Measurements from ENCODE around the gene CALM3. TPM values are rescaled to one million over a fixed set of nuclear protein-coding genes. Genes with fewer than 3 reads are reported as not detected.
A peak's percentile ranks its signal among the peaks of the same experiment; 100 is the strongest.

CALM3 gene
- total and polyA plus RNA-seq, 4 experiments from 2014 or later: 169 to 212 (median 191) TPM

- intact Hi-C loops (cut with micrococcal nuclease): no loop called here
- H3K27me3 ChIP-seq (ENCODE audit: insufficient read depth, low read length): no peaks in the 10 kb centered on the region
- H3K36me3 ChIP-seq (ENCODE audit: insufficient read depth, low read length): peaks cover 49% of the 10 kb centered on the region
- ChIA-PET CTCF (ENCODE audit: partially characterized antibody) (interaction anchor here (4.2 kb wide), 1 partner anchor 53 kb away, joined by 16 read pairs; the partner anchor contains the start of gene DACT3), POLR2A (ENCODE audit: partially characterized antibody) (interaction anchor here (0.9 to 12.4 kb wide), 2 partner anchors 8 to 9 kb away, joined by 3 to 301 read pairs; partner anchors contain the start of gene CALM3)
- H3K9me3 ChIP-seq (ENCODE audit: control insufficient read depth in 1 of 2, low read length in 2 of 2): no peaks in the 10 kb centered on the region
- Mint-ChIP-seq H3K4me1 (peaks cover 35 to 81% (median 54%) of the 10 kb centered on the region in 4 donors), H3K27me3 (no peaks in the 10 kb centered on the region), H3K27ac (peak overlapping the region in 4 of 7 donors; percentile 35 to 90 (median 83)), H3K36me3 (peaks cover 35 to 52% of the 10 kb centered on the region in 2 donors), H3K4me3 (peak overlapping the region in 2 of 8 donors; percentile 35 to 52), H3K9me3 (peaks cover 0 to 2% (median 0%) of the 10 kb centered on the region in 8 donors)
- peaks cover 54% of the 10 kb centered on the region for H3K4me1 ChIP-seq (ENCODE audit: insufficient read depth, low read length)
- H3K4me3 ChIP-seq (ENCODE audit: low read length in 2 of 2): no peak overlapping the region
- peak in 1 of 5 donors; percentile 16 for DNase-seq
- H3K27ac ChIP-seq (ENCODE audit: low read depth, low read length): no peak overlapping the region
Observed at GRCh38 chr19:46608581-46609345, 7.6 kb downstream of the CALM3 start.

DNA sequence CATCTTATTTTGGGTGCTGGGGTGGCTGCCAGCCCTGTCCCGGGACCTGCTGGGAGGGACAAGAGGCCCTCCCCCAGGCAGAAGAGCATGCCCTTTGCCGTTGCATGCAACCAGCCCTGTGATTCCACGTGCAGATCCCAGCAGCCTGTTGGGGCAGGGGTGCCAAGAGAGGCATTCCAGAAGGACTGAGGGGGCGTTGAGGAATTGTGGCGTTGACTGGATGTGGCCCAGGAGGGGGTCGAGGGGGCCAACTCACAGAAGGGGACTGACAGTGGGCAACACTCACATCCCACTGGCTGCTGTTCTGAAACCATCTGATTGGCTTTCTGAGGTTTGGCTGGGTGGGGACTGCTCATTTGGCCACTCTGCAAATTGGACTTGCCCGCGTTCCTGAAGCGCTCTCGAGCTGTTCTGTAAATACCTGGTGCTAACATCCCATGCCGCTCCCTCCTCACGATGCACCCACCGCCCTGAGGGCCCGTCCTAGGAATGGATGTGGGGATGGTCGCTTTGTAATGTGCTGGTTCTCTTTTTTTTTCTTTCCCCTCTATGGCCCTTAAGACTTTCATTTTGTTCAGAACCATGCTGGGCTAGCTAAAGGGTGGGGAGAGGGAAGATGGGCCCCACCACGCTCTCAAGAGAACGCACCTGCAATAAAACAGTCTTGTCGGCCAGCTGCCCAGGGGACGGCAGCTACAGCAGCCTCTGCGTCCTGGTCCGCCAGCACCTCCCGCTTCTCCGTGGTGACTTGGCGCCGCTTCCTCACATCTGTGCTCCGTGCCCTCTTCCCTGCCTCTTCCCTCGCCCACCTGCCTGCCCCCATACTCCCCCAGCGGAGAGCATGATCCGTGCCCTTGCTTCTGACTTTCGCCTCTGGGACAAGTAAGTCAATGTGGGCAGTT lies 8.6 kb downstream of the CALM3 start:
- Mint-ChIP-seq H3K9me3 (peaks cover 0 to 2% (median 0%) of the 10 kb centered on the region in 8 donors), H3K36me3 (peaks cover 35 to 52% of the 10 kb centered on the region in 2 donors), H3K4me1 (peaks cover 40 to 81% (median 60%) of the 10 kb centered on the region in 4 donors), H3K27me3 (no peaks in the 10 kb centered on the region), H3K27ac (peak overlapping the region in 4 of 7 donors; percentile 30 to 83 (median 46)), H3K4me3 (peak overlapping the region in 1 of 8 donors; percentile 51)
- DNase-seq: peak in 1 of 5 donors; percentile 25
- ChIA-PET CTCF (ENCODE audit: partially characterized antibody) (interaction anchor here (5.5 to 11.6 kb wide), 2 partner anchors 9 to 55 kb away, joined by 77 to 188 read pairs; partner anchors contain the start of genes CALM3 and DACT3), POLR2A (ENCODE audit: partially characterized antibody) (interaction anchor here (4.7 to 12.4 kb wide), 2 partner anchors 9 to 52 kb away, joined by 43 to 301 read pairs; partner anchors contain the start of genes CALM3 and DACT3)
- Histone ChIP-seq H3K4me1 (ENCODE audit: insufficient read depth, low read length) (peaks cover 54% of the 10 kb centered on the region), H3K4me3 (ENCODE audit: low read length in 2 of 2) (no peak overlapping the region), H3K27me3 (ENCODE audit: insufficient read depth, low read length) (no peaks in the 10 kb centered on the region), H3K27ac (ENCODE audit: low read depth, low read length) (no peak overlapping the region), H3K9me3 (ENCODE audit: control insufficient read depth in 1 of 2, low read length in 2 of 2) (no peaks in the 10 kb centered on the region), H3K36me3 (ENCODE audit: insufficient read depth, low read length) (peaks cover 49% of the 10 kb centered on the region)
- intact Hi-C loops (cut with micrococcal nuclease): loop anchor here (5.0 kb wide), 2 partner anchors 108 to 138 kb away; partner anchors contain the start of genes FKRP, PRKD2 and STRN4

DNA sequence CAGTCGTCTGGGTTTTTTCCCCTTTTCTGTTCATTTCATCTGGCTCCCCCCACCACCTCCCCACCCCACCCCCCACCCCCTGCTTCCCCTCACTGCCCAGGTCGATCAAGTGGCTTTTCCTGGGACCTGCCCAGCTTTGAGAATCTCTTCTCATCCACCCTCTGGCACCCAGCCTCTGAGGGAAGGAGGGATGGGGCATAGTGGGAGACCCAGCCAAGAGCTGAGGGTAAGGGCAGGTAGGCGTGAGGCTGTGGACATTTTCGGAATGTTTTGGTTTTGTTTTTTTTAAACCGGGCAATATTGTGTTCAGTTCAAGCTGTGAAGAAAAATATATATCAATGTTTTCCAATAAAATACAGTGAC lies 9.3 kb downstream of the CALM3 start:
- peak overlapping the region; percentile 55 for H3K27ac ChIP-seq (ENCODE audit: low read depth, low read length)
- intact Hi-C loops (cut with micrococcal nuclease): loop anchor here (5.0 kb wide), 2 partner anchors 107 to 137 kb away; partner anchors contain the start of genes FKRP, PRKD2 and STRN4
- H3K9me3 Mint-ChIP-seq: peaks cover 0 to 2% (median 0%) of the 10 kb centered on the region in 8 donors
- H3K27me3 ChIP-seq (ENCODE audit: insufficient read depth, low read length): no peaks in the 10 kb centered on the region
- CTCF ChIA-PET (ENCODE audit: partially characterized antibody): interaction anchor here (2.0 to 11.6 kb wide), 4 partner anchors 10 to 103 kb away, joined by 6 to 188 read pairs (median 44); partner anchors contain the start of genes CALM3 and DACT3
- H3K36me3 ChIP-seq (ENCODE audit: insufficient read depth, low read length): peaks cover 47% of the 10 kb centered on the region
- no peak overlapping the region for H3K4me3 ChIP-seq (ENCODE audit: low read length in 2 of 2)
- peak overlapping the region in 6 of 8 donors; percentile 35 to 85 (median 73) for H3K4me3 Mint-ChIP-seq
- peaks cover 39 to 78% (median 58%) of the 10 kb centered on the region in 4 donors for H3K4me1 Mint-ChIP-seq
- peaks cover 35 to 52% of the 10 kb centered on the region in 2 donors for H3K36me3 Mint-ChIP-seq
- H3K27me3 Mint-ChIP-seq: no peaks in the 10 kb centered on the region
- POLR2A ChIA-PET (ENCODE audit: partially characterized antibody): interaction anchor here (1.1 to 12.4 kb wide), 5 partner anchors 9 to 104 kb away, joined by 4 to 301 read pairs (median 19); partner anchors contain the start of genes CALM3 and DACT3
- no peak for DNase-seq
- peaks cover 54% of the 10 kb centered on the region for H3K4me1 ChIP-seq (ENCODE audit: insufficient read depth, low read length)
- no peaks in the 10 kb centered on the region for H3K9me3 ChIP-seq (ENCODE audit: control insufficient read depth in 1 of 2, low read length in 2 of 2)
- H3K27ac Mint-ChIP-seq: peak overlapping the region; percentile 83 to 96 (median 96)

- peak overlapping the region; percentile 0 to 34 for H3K4me3 ChIP-seq (ENCODE audit: low read length in 2 of 2)
- peaks cover 39 to 76% (median 58%) of the 10 kb centered on the region in 4 donors for H3K4me1 Mint-ChIP-seq
- peak overlapping the region; percentile 55 for H3K27ac ChIP-seq (ENCODE audit: low read depth, low read length)
Observed at GRCh38 chr19:46610851-46611770, 10.0 kb downstream of the CALM3 start.

DNA sequence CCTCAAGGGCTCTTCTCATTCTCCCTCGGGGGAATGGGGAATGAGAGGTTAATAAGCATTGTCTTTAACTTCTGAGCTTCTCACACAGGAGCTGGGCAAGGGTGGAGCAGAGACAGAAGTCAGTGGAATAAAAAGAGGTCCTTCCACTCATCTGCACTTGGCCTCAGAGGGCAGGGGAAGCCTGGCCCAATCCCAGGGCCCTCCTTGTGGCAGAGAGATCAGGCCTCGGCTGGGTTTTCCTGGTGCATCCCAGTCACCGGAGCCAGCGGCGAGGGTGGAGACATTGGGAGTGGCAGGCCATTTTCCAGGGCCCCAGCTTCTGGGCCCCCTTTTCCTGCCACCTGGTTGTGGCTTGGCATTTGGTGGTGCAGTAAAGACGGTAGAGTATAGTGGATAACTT lies 10.6 kb downstream of the CALM3 start:
- peaks cover 29 to 41% of the 10 kb centered on the region in 2 donors for H3K36me3 Mint-ChIP-seq
- no peaks in the 10 kb centered on the region for H3K27me3 Mint-ChIP-seq

More at GRCh38 chr19:46610851-46611770, 10.0 kb downstream of the CALM3 start:
- Histone ChIP-seq H3K36me3 (ENCODE audit: insufficient read depth, low read length) (peaks cover 41% of the 10 kb centered on the region), H3K27me3 (ENCODE audit: insufficient read depth, low read length) (no peaks in the 10 kb centered on the region), H3K9me3 (ENCODE audit: control insufficient read depth in 1 of 2, low read length in 2 of 2) (no peaks in the 10 kb centered on the region), H3K4me1 (ENCODE audit: insufficient read depth, low read length) (peaks cover 59% of the 10 kb centered on the region)
- Mint-ChIP-seq H3K27ac (peak overlapping the region; percentile 83 to 96 (median 96)), H3K4me3 (peak overlapping the region; percentile 68 to 85 (median 73)), H3K36me3 (peaks cover 35 to 48% of the 10 kb centered on the region in 2 donors), H3K27me3 (no peaks in the 10 kb centered on the region), H3K9me3 (peaks cover 0 to 2% (median 0%) of the 10 kb centered on the region in 8 donors)
- peak; percentile 36 to 52 (median 41) for DNase-seq
- intact Hi-C loops (cut with micrococcal nuclease): loop anchor here (1.0 to 5.0 kb wide), 3 partner anchors 10 to 136 kb away; partner anchors contain the start of genes CALM3, FKRP, PRKD2 and STRN4
- POLR2A ChIA-PET (ENCODE audit: partially characterized antibody): interaction anchor here (0.7 to 12.4 kb wide), 15 partner anchors 10 to 502 kb away, joined by 3 to 301 read pairs (median 5); partner anchors contain the start of genes CALM3, DACT3 and ZC3H4
- CTCF ChIA-PET (ENCODE audit: partially characterized antibody): interaction anchor here (0.5 to 11.6 kb wide), 10 partner anchors 11 to 351 kb away, joined by 3 to 188 read pairs (median 7); partner anchors contain the start of genes CALM3 and DACT3

More for the DNA sequence above, 10.6 kb downstream of the CALM3 start:
- peak overlapping the region; percentile 54 to 85 (median 76) for H3K4me3 Mint-ChIP-seq
- Histone ChIP-seq H3K4me1 (ENCODE audit: insufficient read depth, low read length) (peaks cover 65% of the 10 kb centered on the region), H3K27ac (ENCODE audit: low read depth, low read length) (peak overlapping the region; percentile 55), H3K27me3 (ENCODE audit: insufficient read depth, low read length) (no peaks in the 10 kb centered on the region), H3K9me3 (ENCODE audit: control insufficient read depth in 1 of 2, low read length in 2 of 2) (no peaks in the 10 kb centered on the region), H3K36me3 (ENCODE audit: insufficient read depth, low read length) (peaks cover 34% of the 10 kb centered on the region), H3K4me3 (ENCODE audit: low read length in 2 of 2) (peak overlapping the region; percentile 0 to 34)
- DNase-seq: peak in 1 of 5 donors; percentile 23
- POLR2A ChIA-PET (ENCODE audit: partially characterized antibody): interaction anchor here (0.7 to 12.4 kb wide), 16 partner anchors 11 to 502 kb away, joined by 3 to 301 read pairs (median 5); partner anchors contain the start of genes CALM3, DACT3 and ZC3H4
- peaks cover 39 to 77% (median 58%) of the 10 kb centered on the region in 4 donors for H3K4me1 Mint-ChIP-seq
- intact Hi-C loops (cut with micrococcal nuclease): loop anchor here (1.0 to 5.0 kb wide), 4 partner anchors 10 to 136 kb away; partner anchors contain the start of genes CALM3, FKRP, PRKD2 and STRN4
- CTCF ChIA-PET (ENCODE audit: partially characterized antibody): interaction anchor here (0.6 to 11.6 kb wide), 17 partner anchors 10 to 872 kb away, joined by 3 to 188 read pairs (median 4); partner anchors contain the start of genes CALM3, DACT3 and PTGIR
- H3K27ac Mint-ChIP-seq: peak overlapping the region; percentile 83 to 96 (median 96)
- peaks cover 0 to 2% (median 0%) of the 10 kb centered on the region in 8 donors for H3K9me3 Mint-ChIP-seq
